ENCODE measurements around the gene USHBP1.

USHBP1 gene

DNA sequence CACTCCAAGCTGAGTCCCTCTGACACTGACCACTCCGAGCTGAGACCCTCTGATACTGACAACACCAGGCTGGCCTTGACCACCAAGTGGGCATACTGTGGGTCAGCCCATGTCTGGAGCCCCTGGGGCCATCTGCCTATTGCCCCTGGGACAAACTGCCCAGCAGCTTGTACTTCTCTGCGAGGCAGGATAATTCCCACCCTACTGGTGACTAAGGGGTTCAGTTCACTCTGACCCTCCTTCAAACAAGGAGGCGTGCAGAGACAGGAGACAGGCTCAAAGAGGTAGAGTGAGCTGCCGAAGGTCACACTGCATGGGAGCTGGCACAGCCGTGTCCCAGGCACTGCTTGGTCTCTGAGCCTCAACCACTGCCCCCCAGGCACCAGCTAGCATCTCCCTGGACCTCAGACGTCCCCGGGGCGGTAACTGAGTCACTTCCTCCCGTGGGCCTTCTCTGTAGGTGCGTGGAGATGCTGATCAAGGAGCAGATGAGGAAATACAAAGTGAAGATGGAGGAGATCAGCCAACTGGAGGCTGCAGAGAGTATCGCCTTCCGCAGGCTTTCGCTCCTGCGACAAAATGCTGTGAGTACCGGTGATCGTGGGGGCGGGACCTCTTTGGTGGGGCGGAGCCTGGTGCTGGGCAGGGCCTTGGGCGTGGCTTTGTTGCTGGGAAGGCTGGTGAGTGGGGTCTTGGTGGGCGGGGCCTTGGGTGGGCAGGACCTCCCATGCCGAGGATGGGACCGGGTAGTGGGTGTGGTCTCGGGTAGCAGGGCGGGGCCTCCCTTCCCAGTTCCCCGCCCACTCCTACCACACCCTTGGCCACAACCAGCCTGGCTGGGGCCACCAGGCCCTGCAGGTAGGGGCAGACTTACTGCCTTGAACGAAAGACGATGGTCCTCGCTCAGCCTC lies 55.2 kb downstream of the USHBP1 start:
- DNase-seq: peak; percentile 33

DNA sequence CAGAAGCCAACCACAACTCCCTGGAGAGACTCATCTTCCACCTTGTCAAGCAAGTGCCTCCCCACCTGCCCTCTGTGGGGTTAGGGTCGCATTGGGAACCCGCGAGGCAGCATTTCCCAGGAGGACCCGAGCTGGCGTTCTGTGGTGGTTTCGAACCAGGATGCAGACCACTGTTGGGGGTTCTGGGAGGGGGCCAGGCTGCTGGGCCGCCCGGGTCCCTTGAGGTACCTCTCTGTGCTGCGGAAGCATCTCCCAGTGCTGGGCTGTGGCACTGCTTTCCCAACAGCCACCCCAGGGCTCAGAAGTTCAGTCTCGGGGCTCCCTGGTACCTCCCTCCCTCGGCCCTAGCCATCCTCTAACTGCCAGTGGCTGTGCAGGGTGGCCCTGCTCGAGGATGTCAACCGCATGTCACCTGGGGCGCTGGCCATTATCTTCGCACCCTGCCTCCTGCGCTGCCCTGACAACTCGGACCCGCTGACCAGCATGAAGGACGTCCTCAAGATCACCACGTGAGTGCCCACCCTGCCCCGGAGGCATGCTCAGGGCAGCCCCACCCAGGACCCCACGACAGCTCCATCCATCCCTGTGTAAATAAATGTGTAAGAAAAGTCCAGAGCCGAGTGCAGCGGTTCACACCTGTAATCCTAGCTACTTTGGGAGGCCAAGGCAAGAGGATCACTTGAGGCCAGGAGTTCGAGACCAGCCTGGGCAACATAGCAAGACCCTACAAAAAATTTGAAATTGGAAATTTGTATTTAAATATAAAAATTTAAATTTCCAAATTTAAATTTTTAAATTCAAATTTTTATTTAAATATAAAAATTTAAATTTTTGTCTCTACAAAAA lies 57.6 kb downstream of the USHBP1 start:
- DNase-seq: no peak

- DNase-seq: peak; percentile 65
These were observed 59.1 kb downstream of the USHBP1 start for GRCh38 chr19:17205237-17206140.

DNA sequence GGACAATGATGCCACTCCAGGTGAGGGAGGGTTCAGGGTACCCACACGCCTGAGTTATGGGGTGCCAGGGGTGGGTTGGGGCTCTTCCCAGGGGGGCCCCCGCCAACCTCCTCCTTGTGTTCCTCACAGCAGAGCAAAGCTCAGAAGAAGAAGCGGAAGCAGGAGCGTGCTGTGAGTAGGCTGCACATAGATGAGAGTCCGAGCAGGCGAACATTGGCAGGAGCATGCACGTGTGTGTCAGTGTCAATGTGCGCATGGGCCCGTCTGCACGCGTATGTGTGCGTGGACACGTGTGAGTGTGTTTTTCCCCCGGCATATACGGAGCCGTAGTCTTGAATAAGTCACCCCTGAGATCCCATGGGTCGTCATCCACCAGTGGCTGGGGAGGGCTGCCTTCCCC lies 61.8 kb downstream of the USHBP1 start:
- no peak for DNase-seq

- DNase-seq: peak; percentile 16
These were observed 62.3 kb downstream of the USHBP1 start for GRCh38 chr19:17202249-17202648.

GRCh38 chr19:17200408-17201079 lies 64.0 kb downstream of the USHBP1 start:
- DNase-seq: no peak
